ENCODE results near the gene GLRX3.
"Not testable (repeated sequence)": the region's sequence is repeated elsewhere in the genome, so short reads cannot be mapped to it uniquely, and the experiment has no call there.

The GLRX3 gene

DNA sequence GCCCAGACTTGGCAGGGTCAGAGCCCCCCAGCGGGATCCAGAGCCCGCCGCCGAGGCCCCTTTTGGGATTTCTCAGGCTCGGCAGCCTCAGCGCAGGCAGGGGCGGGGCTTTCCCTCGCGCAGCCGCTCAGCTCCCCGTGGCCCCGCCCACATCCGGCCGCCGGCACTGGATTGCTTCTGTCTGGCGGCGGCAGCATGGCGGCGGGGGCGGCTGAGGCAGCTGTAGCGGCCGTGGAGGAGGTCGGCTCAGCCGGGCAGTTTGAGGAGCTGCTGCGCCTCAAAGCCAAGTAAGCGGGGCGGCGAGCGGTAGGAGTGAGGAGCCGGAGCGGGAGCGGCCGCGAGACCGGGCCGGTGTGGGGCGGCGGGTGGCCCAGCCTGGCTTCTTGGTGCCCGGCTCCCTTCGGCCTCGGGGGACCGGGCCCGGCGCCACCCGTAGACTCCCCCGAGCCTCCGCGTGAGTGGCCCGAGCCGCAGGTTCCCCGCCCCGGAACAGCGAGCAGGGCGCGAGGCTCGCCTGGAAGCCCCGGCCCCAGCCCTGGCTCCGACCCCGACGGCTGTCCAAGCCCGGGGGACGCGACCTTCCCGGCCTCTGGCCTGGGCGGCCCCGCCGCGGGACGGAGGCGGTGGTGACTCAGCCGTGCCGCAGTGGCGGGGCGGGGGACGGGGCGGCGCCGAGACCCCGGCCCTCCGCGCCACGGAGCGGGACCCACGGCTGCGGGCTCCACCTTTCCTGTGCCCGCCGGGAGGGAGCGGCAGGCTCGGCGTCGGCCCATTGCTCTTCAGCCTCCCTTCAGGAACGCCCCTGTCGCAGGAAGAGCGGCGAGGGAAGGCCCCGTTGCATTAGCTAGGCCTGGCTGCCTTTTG is at the start of gene GLRX3:
GLRX3 (plus strand) TSS at position 166 of the 864 bp plus-strand sequence; CDS start at position 196, 30 bp downstream.
- DNase-seq (ENCODE audit: low spot score) = peak; percentile 97
- TF ChIP-seq, protein P1, sequence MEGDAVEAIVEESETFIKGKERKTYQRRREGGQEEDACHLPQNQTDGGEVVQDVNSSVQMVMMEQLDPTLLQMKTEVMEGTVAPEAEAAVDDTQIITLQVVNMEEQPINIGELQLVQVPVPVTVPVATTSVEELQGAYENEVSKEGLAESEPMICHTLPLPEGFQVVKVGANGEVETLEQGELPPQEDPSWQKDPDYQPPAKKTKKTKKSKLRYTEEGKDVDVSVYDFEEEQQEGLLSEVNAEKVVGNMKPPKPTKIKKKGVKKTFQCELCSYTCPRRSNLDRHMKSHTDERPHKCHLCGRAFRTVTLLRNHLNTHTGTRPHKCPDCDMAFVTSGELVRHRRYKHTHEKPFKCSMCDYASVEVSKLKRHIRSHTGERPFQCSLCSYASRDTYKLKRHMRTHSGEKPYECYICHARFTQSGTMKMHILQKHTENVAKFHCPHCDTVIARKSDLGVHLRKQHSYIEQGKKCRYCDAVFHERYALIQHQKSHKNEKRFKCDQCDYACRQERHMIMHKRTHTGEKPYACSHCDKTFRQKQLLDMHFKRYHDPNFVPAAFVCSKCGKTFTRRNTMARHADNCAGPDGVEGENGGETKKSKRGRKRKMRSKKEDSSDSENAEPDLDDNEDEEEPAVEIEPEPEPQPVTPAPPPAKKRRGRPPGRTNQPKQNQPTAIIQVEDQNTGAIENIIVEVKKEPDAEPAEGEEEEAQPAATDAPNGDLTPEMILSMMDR (IDR thresholded peaks at IDR 0.05; ENCODE audit: extremely low read depth, missing control alignments) = no peak

DNA sequence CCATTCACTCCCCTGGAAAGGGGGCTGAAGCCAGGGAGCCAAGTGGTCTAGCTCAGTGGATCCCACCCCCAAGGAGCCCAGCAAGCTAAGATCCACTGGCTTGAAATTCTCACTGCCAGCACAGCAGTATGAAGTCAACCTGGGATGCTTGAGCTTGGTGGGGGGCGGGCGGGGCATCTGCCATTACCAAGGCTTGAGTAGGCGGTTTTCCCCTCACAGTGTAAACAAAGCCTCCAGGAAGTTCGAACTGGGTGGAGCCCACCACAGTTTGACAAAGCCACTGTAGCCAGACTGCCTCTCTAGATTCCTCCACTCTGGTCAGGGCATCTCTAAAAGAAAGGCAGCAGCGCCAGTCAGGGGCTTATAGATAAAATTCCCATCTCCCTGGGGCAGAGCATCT is 45.6 kb upstream of the GLRX3 start:
- not testable (repeated sequence) for DNase-seq (ENCODE audit: low spot score)

GRCh38 chr10:130099344-130099743 is 36.8 kb upstream of the GLRX3 start:
- TF ChIP-seq, protein P1 (IDR thresholded peaks at IDR 0.05; ENCODE audit: extremely low read depth, missing control alignments) = no peak
- DNase-seq (ENCODE audit: low spot score) = no peak

- TF ChIP-seq, protein P1 (IDR thresholded peaks at IDR 0.05; ENCODE audit: extremely low read depth, missing control alignments) = no peak
- no peak for DNase-seq (ENCODE audit: low spot score)
Measured at GRCh38 chr10:130105724-130106123, 30.5 kb upstream of the GLRX3 start.

GRCh38 chr10:130108146-130108545 is 28.0 kb upstream of the GLRX3 start:
- not testable (repeated sequence) for DNase-seq (ENCODE audit: low spot score)

- TF ChIP-seq, protein P1 (IDR thresholded peaks at IDR 0.05; ENCODE audit: extremely low read depth, missing control alignments) = no peak
- DNase-seq (ENCODE audit: low spot score) = no peak
Measured at GRCh38 chr10:130108934-130109604, 27.1 kb upstream of the GLRX3 start.

- DNase-seq (ENCODE audit: low spot score) = peak; percentile 77
- TF ChIP-seq, protein P1 (IDR thresholded peaks at IDR 0.05; ENCODE audit: extremely low read depth, missing control alignments) = peak; percentile 77
Measured at GRCh38 chr10:130109796-130110245, 26.4 kb upstream of the GLRX3 start.

DNA sequence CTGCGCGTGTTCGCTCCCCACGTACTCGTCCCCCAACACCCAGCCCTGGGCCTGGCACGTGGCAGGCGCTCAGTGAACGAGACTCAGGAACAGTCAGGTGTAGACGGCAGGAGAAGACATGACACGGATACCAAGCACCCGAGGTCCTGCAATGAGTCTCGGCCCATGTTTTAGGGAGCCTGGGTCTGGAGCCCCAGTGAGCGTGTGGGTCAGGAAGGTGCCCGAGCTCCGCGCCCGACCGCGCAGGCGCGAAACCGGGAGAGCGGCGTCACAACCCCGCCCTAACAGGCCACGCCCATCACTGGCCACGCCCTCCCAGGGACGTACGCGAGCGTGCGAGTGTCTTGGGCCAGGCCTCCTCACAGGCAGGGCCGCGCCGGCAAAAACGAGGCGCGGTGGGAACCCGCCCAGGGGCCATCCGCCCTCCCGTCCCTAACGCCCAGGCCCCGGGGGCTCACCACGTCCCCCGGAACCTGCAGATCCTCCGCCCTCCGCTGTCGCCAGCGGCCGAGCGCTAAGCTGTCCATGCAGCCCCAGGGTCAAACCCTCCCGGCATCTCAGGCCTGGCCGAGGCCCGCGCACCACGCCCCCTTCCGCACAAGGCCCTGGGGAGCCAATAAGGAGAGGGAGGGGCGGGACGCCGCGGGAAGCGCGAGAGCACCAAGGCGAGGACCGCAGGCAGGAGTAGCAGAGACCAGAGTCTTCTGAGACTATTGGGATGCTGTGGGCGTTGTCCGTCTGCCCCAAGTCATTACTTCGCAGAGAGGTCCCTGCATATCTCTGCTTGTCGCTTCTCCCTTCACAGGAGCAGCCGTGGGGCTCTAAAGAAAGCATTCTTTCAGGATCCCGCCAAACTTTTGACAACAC is 25.7 kb upstream of the GLRX3 start, which contains the start of gene C10orf143:
C10orf143 (minus strand) TSS at position 585 of the 867 bp plus-strand sequence; CDS start at position 527, 58 bp downstream.
- TF ChIP-seq, protein P1 (IDR thresholded peaks at IDR 0.05; ENCODE audit: extremely low read depth, missing control alignments) = no peak
- DNase-seq (ENCODE audit: low spot score) = peak; percentile 95
